Activated T-cell treated with anti-CD3 and anti-CD28 coated beads, Interleukin-2, amount 50 U/mL, for 1 hour (primary cell): Measurements from ENCODE around the gene TEAD1.

Experiments used
- DNase-seq: peaks from one replicate; pipeline ENCODE4 v3.0.0-alpha.2; 2020

TEAD1 gene

DNA sequence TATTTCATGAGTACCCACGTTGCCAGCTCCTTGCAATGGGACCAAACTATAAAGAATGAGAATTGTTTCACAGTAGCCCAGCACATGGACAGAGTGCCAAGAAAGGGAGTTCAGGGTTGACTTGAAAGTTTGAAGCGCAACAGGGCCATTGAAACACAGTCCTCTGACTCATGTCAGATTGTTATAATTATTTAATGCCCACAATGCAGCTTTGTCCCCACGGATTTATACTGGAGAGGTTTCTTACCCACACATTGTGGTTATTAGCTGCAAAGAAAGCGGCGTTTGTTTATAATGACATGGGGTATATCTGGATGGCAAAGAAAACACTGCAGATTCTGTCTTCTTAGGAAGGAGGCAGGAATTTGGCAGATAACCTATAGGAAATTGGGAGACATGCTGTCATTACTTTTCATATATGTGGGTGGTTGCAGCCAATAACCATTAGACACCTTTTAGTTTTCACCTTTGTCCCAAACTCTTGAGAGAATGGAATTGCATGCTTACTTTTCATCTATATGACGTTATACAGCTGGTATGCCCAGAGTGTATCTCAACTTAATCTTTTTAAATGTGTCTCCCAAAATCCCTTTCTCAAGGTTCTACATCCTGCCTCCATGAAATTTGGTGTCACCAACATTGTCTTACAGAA lies 143.6 kb downstream of the TEAD1 start:
- DNase-seq, result no peak

- no peak for DNase-seq
Observed at GRCh38 chr11:12818333-12819015, 144.3 kb downstream of the TEAD1 start.

GRCh38 chr11:12822392-12823022 lies 148.3 kb downstream of the TEAD1 start:
- DNase-seq, result no peak

DNA sequence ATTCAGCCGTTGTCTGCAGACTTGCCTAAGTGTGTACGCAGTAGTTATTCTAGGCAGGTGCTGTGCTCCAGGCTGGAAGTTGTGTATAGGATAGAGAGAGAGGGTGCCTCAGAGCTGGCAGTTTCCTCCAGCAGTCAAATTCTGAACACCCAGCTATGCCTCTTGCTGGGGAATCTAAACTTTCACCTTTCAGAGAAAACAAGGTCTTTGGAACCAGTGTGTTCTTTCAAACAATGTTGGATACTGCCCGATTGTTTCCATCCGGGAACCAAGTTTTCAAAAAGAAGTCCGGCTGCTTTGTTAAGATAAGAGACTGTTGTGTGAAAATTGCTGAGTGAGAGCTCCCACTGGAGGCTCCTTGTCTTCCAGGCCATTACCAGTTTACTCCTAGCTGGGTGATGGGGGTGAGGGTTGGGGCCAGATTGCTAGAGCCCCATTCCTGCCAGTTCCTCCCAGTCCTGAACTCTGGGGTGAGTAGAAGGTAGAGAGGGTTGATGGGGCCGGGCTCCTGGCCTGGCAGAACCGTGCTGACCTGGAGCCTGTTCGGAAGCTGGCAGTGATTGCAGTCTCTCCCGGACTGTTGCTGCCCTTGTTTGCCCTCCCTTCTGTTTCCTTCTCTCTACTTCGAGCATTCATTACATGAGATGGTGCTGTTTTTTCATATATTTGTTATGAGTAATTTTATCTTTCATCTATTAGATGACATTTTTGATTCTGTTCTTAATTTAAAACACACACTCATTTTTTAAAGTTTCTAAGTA lies 150.2 kb downstream of the TEAD1 start:
- DNase-seq, result no peak

- no peak for DNase-seq
Observed at GRCh38 chr11:12826441-12826840, 152.2 kb downstream of the TEAD1 start.

- no peak for DNase-seq
Observed at GRCh38 chr11:12827369-12827768, 153.1 kb downstream of the TEAD1 start.

DNA sequence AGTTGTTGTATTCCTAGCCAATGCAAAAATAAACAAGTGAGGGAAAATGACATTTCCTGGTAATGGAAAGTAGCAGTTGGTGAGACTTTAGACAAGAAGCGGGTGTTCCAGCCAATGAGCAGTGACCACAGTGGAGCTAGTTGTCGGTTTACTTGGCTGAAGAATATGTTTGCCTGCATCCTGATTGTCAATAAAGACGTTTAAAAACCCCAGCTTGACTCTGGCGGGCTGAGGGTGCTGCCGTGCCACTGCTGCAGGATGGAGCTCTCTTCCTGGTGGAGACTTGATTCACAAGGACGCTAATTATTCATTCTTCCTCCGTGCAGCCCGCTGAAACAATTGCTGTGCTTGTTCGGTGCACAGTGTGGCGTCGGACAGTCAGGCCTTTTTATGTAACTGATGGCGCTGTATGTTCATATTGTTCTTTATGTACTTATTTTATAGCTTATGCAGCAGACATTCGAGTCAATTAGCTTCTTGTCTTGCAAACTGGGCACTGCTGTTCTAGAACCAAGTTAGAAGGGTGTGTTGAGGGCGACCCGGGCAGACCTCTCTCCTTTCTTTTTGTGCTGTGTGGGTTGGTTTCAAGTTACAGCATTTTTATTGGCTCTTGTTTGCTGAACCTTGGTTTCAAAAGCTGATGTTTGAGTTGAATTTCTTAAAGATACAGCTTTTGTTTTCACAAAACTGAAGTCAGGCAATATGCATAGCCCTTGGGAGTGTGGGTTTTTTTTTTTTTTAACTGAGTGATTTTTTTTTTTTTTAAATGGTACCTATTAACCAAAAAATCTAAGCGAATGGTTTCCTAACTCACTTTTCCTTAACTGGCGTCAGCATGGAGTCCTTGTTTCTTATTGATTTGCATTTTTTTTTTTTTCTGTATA lies 153.9 kb downstream of the TEAD1 start:
- DNase-seq, result no peak

- DNase-seq, result no peak
Observed at GRCh38 chr11:12829131-12829530, 154.9 kb downstream of the TEAD1 start.

- DNase-seq, result no peak
Observed at GRCh38 chr11:12829540-12830314, 155.5 kb downstream of the TEAD1 start.

DNA sequence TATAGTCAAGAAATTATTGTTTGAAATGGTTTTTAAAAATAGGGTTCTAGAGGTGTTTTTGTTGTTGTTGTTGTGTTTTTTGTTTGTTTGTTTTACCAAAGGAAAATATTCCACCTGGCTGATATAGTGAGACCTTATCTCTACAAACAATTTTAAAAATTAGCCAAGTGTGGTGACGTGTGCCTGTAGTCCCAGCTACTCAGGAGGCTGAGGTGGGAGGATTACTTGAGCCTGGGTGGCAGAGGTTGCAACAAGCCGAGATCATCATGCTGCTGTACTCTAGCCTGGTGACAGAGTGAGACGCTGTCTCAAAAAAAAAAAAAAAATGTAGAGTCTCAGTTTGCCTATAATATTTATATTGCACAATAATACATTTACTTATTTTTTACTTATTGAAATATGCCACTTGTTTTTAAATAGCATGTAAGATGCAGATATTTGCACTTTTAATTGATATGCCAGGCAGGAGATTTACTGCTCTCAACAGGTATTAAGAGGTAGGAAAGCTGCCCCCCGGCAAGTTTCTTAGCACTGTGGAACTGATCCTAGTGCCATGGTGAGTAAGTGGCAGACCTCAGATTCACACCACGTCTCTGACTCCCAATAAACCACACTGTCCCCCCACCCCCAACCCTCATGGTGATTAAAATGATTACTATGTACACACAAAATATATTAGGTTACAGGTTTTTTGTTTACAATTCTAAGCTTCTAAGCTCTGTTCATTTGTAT lies 157.4 kb downstream of the TEAD1 start:
- no peak for DNase-seq

DNA sequence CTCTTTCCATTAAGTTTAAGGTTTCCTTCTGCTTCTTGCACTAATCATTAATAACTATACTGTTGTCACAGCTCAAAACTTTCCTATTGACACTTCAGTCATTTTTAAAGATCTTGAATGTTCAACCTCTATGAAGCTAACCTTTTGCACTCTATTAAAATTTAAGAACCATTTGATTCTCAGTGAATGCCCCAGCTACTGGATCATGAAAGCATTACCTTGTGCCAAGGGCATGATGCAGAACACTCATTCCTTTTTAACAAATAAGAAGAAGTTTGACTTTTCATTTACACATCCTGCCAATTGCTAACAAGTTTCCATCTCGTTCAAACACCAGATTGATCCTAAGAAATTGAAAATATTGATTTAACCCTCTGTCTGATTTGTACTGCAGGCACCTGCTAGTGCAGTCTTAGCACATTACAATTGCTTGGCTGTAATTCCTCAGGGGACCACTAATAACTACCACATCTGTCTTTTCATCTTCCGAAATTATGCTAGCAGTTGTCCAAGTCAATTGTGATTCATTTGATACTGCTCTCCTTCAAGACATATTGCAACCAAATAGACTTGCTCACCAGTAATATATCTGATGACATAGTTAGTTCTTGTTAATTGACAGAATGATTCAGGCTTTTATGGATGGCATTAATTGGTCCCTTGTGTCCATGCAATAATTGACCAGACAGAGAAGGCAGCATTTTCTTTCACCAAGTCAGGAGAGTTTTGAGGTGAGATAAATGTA lies 158.4 kb downstream of the TEAD1 start:
- no peak for DNase-seq

DNA sequence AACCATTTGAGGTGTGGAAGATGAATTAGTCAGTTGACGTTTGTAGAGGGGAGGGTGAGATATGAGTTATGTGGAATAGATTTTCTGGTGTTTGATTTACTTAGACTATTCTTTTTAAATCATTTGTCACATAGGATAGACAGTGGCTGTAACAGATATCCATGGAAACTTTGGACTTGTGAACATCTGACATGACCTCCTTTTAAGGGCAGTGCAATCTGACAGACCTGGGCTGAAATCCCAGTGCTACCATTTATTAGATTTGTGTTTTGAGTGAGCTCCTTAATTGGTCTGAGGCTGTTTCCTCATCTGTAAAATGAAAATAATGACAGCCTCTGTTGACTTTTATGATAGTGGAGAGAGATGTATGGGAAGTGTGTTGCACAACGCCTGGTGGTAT lies 159.9 kb downstream of the TEAD1 start:
- no peak for DNase-seq

GRCh38 chr11:12834630-12835029 lies 160.4 kb downstream of the TEAD1 start:
- no peak for DNase-seq

- DNase-seq, result no peak
Observed at GRCh38 chr11:12835286-12835685, 161.1 kb downstream of the TEAD1 start.

DNA sequence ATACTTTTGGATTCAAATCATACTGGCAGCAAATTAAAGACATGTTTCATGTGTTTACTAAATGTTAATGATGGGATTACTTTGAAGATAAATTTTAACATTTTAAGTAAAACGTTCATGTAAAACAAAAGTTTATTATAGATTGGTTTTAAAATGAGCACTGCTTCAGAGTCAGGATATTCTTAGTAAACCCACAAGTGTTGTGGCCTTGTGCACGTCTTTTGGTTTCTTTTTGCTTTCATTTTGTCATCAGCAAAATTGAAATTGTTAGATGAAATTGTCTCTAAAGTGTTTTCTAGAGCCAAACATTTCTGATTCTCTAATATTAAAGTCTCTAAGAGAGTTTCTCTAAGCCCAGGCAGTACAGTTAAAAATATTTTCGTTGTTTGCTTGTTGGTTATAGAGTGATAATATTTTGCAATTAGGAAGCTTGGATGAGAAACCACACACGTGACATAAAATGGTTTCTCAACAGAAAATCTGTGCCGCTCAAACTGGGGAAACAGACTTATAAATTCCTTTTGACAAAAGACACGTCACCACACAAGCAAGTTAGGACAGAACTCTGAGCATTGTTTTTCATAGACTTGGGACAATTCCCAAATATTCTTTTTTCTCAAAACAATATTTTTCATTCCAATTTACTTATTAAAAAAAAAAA lies 164.4 kb downstream of the TEAD1 start:
- DNase-seq, result no peak

DNA sequence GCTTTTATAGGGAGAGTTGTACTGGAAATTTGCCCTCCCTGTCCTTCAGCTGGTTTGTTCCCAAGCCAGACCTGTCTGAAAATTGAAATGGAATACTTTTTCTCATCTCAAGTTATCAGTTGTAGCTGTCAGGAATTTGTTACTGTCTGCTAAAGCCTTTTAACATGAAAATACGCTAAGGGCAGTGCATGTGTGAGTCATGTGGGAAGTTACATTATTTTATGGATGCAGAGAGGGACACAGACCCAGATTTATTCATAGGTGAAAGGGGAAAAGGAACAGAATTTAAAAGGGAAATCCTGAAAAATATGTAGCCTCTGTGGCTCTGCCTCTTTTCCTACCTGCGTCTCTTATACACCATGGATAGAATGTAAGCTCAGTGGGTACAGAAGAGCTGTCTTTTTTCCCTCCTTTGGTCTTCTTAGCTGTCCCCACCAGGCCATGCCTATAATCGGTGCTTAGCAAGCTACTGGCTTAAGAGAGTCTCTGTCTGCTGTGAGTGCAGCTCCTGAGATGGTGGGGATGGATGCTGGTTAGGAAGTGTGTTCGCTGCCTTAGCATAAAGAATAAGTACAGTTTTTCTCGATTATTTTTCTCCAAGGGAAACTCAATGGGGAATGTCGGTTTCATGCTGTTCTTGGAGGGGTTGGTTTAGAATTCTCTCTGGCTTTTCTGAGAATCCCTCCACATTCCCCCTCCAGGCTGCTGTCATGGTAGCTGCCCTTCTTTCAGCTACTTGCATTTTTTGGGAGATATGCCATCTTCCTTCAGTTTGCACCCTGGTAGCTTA lies 166.8 kb downstream of the TEAD1 start:
- DNase-seq, result no peak

DNA sequence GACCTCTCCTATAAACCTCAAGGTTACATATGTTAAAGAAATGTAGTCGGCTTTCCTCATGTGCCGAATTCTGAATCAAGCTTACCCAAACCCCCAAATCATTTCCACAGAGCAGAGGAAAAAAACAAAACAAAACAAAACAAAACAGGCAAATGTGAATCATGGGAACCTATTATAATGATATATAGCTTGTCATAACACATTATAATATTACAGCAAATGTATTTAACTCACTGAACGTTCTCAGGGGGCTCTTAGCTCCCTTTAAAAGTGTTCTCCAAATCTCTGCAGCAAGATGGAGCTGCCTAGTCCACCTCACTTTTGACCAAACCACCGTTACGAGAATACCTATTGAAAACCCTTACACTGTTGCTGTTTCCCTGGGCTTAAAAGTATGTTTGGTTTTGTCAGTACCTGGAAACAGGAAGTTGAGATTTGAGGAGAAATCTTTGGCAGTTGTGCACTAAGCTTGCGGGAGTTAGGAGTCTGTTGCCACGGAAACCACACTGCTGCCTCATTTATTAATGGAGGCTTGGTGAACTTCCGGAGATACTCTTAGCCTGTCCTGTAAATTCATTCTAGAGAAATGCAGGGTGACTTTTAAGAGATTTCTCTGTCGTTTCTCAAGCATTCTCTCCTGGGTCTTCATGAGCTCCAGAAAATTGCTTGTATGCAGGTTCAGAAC lies 167.9 kb downstream of the TEAD1 start:
- DNase-seq, result no peak

- DNase-seq, result no peak
Observed at GRCh38 chr11:12842933-12843636, 168.9 kb downstream of the TEAD1 start.
